GM23338 (cell line): Measurements from ENCODE around the gene KCNT1. TPM values are rescaled to one million over a fixed set of nuclear protein-coding genes. Genes with fewer than 3 reads are reported as not detected.

Experiments
- ATAC-seq: fragments of 200-7000 bp; cut with Tn5 transposase; 3 replicates; pipeline ENCODE4 v1.9.1; 2020
- DNase-seq: peaks from one replicate; pipeline ENCODE4 v3.0.0-alpha.2; 2015; ENCODE audit warnings: low spot score
- H2AFZ ChIP-seq: fragments of 200-600 bp; sonication (generic); 2 replicates; pipeline ENCODE4 v1.8.0; 2016; ENCODE audit warnings: antibody characterized with exemption, mild to moderate bottlenecking, moderate library complexity
- H3F3A ChIP-seq: fragments of 200-600 bp; sonication (generic); replicated peaks from 2 replicates; pipeline ENCODE4 v1.8.0; 2017; ENCODE audit warnings: antibody characterized with exemption, mixed run types, low read depth
- H3K27ac ChIP-seq: fragments of 200-600 bp; sonication (generic); 2 replicates; pipeline ENCODE4 v1.6.1; 2016; ENCODE audit warnings: low read depth
- H3K27me3 ChIP-seq: fragments of 200-600 bp; sonication (generic); 2 replicates; pipeline ENCODE4 v1.8.0; 2016; ENCODE audit warnings: mild to moderate bottlenecking, mixed run types, moderate library complexity; ENCODE audit not compliant: insufficient read depth
- H3K36me3 ChIP-seq: fragments of 200-600 bp; sonication (generic); 2 replicates; pipeline ENCODE4 v1.8.0; 2016; ENCODE audit warnings: mild to moderate bottlenecking; ENCODE audit not compliant: insufficient read depth
- H3K4me1 ChIP-seq: fragments of 200-600 bp; sonication (generic); 2 replicates; pipeline ENCODE4 v1.8.0; 2016; ENCODE audit warnings: mild to moderate bottlenecking, moderate library complexity; ENCODE audit not compliant: insufficient read depth
- H3K4me2 ChIP-seq: fragments of 200-600 bp; sonication (generic); 2 replicates; pipeline ENCODE4 v1.7.1; 2017; ENCODE audit warnings: mixed run types
- H3K4me3 ChIP-seq: fragments of 200-600 bp; sonication (generic); 2 replicates; pipeline ENCODE4 v1.6.1; 2016; ENCODE audit warnings: mixed run types
- H3K79me2 ChIP-seq: fragments of 200-600 bp; sonication (generic); replicated peaks from 2 replicates; pipeline ENCODE4 v1.8.0; 2017; ENCODE audit warnings: mild to moderate bottlenecking; ENCODE audit not compliant: insufficient read depth
- H3K9me2 ChIP-seq: fragments of 200-600 bp; sonication (generic); 2 replicates; pipeline ENCODE4 v1.8.0; 2017; ENCODE audit not compliant: insufficient read depth
- H4K20me1 ChIP-seq: fragments of 200-600 bp; sonication (generic); replicated peaks from 2 replicates; pipeline ENCODE4 v1.8.0; 2017; ENCODE audit warnings: mild to moderate bottlenecking; ENCODE audit not compliant: insufficient read depth
- H3K27ac Mint-ChIP-seq: 2 replicates; pipeline ENCODE4 v1.8.0; 2020; ENCODE audit warnings: inconsistent platforms, mild to moderate bottlenecking, moderate library complexity, mixed read lengths
- H3K27me3 Mint-ChIP-seq: 3 replicates; pipeline ENCODE4 v1.8.0; 2022; ENCODE audit warnings: low read depth, mild to moderate bottlenecking, moderate library complexity, mixed read lengths, inconsistent platforms; ENCODE audit not compliant: insufficient read depth, poor library complexity
- H3K36me3 Mint-ChIP-seq: 3 replicates; pipeline ENCODE4 v1.8.0; 2021; ENCODE audit warnings: low read depth, mild to moderate bottlenecking, inconsistent platforms, moderate library complexity, mixed read lengths
- H3K4me1 Mint-ChIP-seq: 3 replicates; pipeline ENCODE4 v1.8.0; 2020; ENCODE audit warnings: mild to moderate bottlenecking, inconsistent platforms, mixed read lengths
- H3K4me3 Mint-ChIP-seq: 3 replicates; pipeline ENCODE4 v1.8.0; 2021; ENCODE audit warnings: moderate library complexity, mild to moderate bottlenecking, inconsistent platforms, mixed read lengths
- H3K9me3 Mint-ChIP-seq: 3 replicates; pipeline ENCODE4 v1.8.0; 2020; ENCODE audit warnings: moderate library complexity, mild to moderate bottlenecking, inconsistent platforms, mixed read lengths
- CREB1 ChIP-seq: fragments of 250-450 bp; sonication (Bioruptor Pico); IDR thresholded peaks from 2 replicates; pipeline ENCODE4 v1.5.0; 2020; ENCODE audit warnings: low read depth, mild to moderate bottlenecking, moderate library complexity
- EZH2 ChIP-seq: fragments of 200-600 bp; sonication (generic); IDR thresholded peaks from one replicate; pipeline ENCODE4 v1.8.0; 2017; ENCODE audit warnings: antibody characterized with exemption, mild to moderate bottlenecking, low read depth; ENCODE audit not compliant: unreplicated experiment
- EZH2phosphoT487 ChIP-seq: fragments of 200-600 bp; sonication (generic); IDR thresholded peaks from one replicate; pipeline ENCODE4 v1.8.1; 2018; ENCODE audit warnings: antibody characterized with exemption; ENCODE audit not compliant: unreplicated experiment
- JUNB ChIP-seq: IDR thresholded peaks from one replicate; pipeline ENCODE4 v1.6.1; 2016; ENCODE audit warnings: antibody characterized with exemption; ENCODE audit not compliant: unreplicated experiment
- NANOG ChIP-seq: IDR thresholded peaks from 2 replicates; pipeline ENCODE4 v1.6.1; 2016; ENCODE audit warnings: antibody characterized with exemption, borderline replicate concordance
- POLR2AphosphoS5 ChIP-seq: IDR thresholded peaks from 2 replicates; pipeline ENCODE4 v1.6.1; 2016; ENCODE audit warnings: antibody characterized with exemption, low read depth
- STAT1 ChIP-seq: IDR thresholded peaks from one replicate; pipeline ENCODE4 v1.6.1; 2016; ENCODE audit warnings: antibody characterized with exemption; ENCODE audit not compliant: unreplicated experiment
- ZNF114 ChIP-seq: fragments of 250-450 bp; sonication (Bioruptor Pico); IDR thresholded peaks from 2 replicates; pipeline ENCODE4 v1.5.0; 2020; ENCODE audit warnings: mild to moderate bottlenecking, moderate library complexity
- ZNF331 ChIP-seq: fragments of 250-450 bp; sonication (Bioruptor Pico); IDR thresholded peaks from 2 replicates; pipeline ENCODE4 v1.5.0; 2020; ENCODE audit warnings: low read depth, mild to moderate bottlenecking, moderate library complexity
- polyA plus RNA-seq: library from polyadenylated mRNA; unstranded; fragments of >200 nt; fragmentation: Nextera tagmentation; extraction: Ambion mirVana; gene quantifications from 2 replicates; pipeline ENCODE4 v1.2.1, GENCODE V29; 2016
- total RNA-seq: library from RNA; depleted of rRNA; stranded (reverse); fragments of >200 nt; shearing (Covaris generic); gene quantifications from 2 replicates; pipeline ENCODE4 v1.2.3, GENCODE V29; 2014
- TF ChIP-seq, protein P1 (sequence below), 2 experiments: fragments of 200-600 bp in 1 of 2; sonication (generic) in 1 of 2; conservative IDR thresholded peaks; 2 replicates each; pipeline versions ENCODE4 v1.5.1 to v1.6.1; 2016 to 2017; ENCODE audit warnings: antibody characterized with exemption in 2 of 2, low read depth in 2 of 2, mild to moderate bottlenecking in 2 of 2, moderate library complexity in 1 of 2
- TF ChIP-seq, protein P2 (sequence below): IDR thresholded peaks from 2 replicates; pipeline ENCODE4 v1.6.1; 2016; ENCODE audit warnings: antibody characterized with exemption
- TF ChIP-seq, protein P3 (sequence below): fragments of 250-450 bp; sonication (Bioruptor Pico); IDR thresholded peaks from 2 replicates; pipeline ENCODE4 v1.5.0; 2020; ENCODE audit warnings: mild to moderate bottlenecking, moderate library complexity
- TF ChIP-seq, protein P4 (sequence below): IDR thresholded peaks from one replicate; pipeline ENCODE4 v1.6.1; 2018; ENCODE audit warnings: antibody characterized with exemption; ENCODE audit not compliant: unreplicated experiment

Gene KCNT1
- total and polyA plus RNA-seq, 2 experiments from 2014 or later, result 0.05 to 0.28 TPM

DNA sequence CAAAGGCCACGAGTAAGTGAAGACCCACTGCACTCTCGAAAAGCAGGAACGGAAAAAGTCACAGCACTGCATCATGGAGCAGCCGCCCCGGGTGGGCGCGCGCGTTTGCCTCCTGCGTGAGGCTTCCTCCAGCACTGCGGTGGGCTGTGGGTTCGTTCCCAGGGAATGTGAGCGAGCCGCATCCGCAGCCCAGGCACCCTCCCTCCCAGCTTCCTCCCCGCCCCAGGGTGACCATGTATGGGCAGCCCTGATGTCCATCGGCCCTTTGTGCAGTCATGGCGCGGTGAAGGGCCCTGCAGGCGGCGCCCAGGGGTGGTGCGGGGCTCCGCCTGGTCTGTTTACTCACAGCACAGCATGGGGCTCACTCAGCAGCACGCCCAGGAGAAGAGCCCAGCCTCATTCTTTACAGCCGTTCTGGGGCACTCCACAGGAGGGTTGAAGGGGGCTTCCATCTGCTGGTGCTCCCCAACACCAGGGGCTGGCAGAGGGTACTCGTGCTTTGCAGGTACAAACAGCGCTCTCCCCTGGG lies 32.7 kb downstream of the KCNT1 start:
- peak; percentile 18 for ATAC-seq
- H3K27me3 Mint-ChIP-seq, result peaks cover 12% of the 10 kb centered on the region

More for the DNA sequence above, 32.7 kb downstream of the KCNT1 start:
- no peaks in the 10 kb centered on the region for H3K4me1 ChIP-seq
- H3K4me3 ChIP-seq, result no peak overlapping the region
- Mint-ChIP-seq H3K9me3 (peaks cover 20% of the 10 kb centered on the region), H3K27ac (no peak overlapping the region), H3K36me3 (peaks cover 5% of the 10 kb centered on the region), H3K4me1 (peaks cover 8% of the 10 kb centered on the region), H3K4me3 (no peak overlapping the region; the same call in 2 of the 3 replicates)
- H3F3A ChIP-seq, result no peaks in the 10 kb centered on the region
- H3K4me2 ChIP-seq, result no peak overlapping the region
- no peaks in the 10 kb centered on the region; the same call in 1 of the 2 replicates for H3K27me3 ChIP-seq
- no peaks in the 10 kb centered on the region for H3K79me2 ChIP-seq
- H3K36me3 ChIP-seq, result no peaks in the 10 kb centered on the region
- no peaks in the 10 kb centered on the region for H4K20me1 ChIP-seq
- no peak overlapping the region for H3K27ac ChIP-seq
- TF ChIP-seq ZNF331 (CRISPR knock-in tag) (no peak), NANOG (no peak), CREB1 (CRISPR knock-in tag) (no peak), ZNF114 (CRISPR knock-in tag) (no peak), JUNB (no peak), EZH2 (no peak), POLR2AphosphoS5 (no peak), STAT1 (no peak), EZH2phosphoT487 (no peak)
- TF ChIP-seq, protein P1, sequence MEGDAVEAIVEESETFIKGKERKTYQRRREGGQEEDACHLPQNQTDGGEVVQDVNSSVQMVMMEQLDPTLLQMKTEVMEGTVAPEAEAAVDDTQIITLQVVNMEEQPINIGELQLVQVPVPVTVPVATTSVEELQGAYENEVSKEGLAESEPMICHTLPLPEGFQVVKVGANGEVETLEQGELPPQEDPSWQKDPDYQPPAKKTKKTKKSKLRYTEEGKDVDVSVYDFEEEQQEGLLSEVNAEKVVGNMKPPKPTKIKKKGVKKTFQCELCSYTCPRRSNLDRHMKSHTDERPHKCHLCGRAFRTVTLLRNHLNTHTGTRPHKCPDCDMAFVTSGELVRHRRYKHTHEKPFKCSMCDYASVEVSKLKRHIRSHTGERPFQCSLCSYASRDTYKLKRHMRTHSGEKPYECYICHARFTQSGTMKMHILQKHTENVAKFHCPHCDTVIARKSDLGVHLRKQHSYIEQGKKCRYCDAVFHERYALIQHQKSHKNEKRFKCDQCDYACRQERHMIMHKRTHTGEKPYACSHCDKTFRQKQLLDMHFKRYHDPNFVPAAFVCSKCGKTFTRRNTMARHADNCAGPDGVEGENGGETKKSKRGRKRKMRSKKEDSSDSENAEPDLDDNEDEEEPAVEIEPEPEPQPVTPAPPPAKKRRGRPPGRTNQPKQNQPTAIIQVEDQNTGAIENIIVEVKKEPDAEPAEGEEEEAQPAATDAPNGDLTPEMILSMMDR (conservative IDR thresholded peaks at IDR 0.05; ENCODE audit: low read depth in 2 of 2), result no peak
- TF ChIP-seq, protein P2, sequence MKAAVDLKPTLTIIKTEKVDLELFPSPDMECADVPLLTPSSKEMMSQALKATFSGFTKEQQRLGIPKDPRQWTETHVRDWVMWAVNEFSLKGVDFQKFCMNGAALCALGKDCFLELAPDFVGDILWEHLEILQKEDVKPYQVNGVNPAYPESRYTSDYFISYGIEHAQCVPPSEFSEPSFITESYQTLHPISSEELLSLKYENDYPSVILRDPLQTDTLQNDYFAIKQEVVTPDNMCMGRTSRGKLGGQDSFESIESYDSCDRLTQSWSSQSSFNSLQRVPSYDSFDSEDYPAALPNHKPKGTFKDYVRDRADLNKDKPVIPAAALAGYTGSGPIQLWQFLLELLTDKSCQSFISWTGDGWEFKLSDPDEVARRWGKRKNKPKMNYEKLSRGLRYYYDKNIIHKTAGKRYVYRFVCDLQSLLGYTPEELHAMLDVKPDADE, result no peak
- TF ChIP-seq, protein P3, sequence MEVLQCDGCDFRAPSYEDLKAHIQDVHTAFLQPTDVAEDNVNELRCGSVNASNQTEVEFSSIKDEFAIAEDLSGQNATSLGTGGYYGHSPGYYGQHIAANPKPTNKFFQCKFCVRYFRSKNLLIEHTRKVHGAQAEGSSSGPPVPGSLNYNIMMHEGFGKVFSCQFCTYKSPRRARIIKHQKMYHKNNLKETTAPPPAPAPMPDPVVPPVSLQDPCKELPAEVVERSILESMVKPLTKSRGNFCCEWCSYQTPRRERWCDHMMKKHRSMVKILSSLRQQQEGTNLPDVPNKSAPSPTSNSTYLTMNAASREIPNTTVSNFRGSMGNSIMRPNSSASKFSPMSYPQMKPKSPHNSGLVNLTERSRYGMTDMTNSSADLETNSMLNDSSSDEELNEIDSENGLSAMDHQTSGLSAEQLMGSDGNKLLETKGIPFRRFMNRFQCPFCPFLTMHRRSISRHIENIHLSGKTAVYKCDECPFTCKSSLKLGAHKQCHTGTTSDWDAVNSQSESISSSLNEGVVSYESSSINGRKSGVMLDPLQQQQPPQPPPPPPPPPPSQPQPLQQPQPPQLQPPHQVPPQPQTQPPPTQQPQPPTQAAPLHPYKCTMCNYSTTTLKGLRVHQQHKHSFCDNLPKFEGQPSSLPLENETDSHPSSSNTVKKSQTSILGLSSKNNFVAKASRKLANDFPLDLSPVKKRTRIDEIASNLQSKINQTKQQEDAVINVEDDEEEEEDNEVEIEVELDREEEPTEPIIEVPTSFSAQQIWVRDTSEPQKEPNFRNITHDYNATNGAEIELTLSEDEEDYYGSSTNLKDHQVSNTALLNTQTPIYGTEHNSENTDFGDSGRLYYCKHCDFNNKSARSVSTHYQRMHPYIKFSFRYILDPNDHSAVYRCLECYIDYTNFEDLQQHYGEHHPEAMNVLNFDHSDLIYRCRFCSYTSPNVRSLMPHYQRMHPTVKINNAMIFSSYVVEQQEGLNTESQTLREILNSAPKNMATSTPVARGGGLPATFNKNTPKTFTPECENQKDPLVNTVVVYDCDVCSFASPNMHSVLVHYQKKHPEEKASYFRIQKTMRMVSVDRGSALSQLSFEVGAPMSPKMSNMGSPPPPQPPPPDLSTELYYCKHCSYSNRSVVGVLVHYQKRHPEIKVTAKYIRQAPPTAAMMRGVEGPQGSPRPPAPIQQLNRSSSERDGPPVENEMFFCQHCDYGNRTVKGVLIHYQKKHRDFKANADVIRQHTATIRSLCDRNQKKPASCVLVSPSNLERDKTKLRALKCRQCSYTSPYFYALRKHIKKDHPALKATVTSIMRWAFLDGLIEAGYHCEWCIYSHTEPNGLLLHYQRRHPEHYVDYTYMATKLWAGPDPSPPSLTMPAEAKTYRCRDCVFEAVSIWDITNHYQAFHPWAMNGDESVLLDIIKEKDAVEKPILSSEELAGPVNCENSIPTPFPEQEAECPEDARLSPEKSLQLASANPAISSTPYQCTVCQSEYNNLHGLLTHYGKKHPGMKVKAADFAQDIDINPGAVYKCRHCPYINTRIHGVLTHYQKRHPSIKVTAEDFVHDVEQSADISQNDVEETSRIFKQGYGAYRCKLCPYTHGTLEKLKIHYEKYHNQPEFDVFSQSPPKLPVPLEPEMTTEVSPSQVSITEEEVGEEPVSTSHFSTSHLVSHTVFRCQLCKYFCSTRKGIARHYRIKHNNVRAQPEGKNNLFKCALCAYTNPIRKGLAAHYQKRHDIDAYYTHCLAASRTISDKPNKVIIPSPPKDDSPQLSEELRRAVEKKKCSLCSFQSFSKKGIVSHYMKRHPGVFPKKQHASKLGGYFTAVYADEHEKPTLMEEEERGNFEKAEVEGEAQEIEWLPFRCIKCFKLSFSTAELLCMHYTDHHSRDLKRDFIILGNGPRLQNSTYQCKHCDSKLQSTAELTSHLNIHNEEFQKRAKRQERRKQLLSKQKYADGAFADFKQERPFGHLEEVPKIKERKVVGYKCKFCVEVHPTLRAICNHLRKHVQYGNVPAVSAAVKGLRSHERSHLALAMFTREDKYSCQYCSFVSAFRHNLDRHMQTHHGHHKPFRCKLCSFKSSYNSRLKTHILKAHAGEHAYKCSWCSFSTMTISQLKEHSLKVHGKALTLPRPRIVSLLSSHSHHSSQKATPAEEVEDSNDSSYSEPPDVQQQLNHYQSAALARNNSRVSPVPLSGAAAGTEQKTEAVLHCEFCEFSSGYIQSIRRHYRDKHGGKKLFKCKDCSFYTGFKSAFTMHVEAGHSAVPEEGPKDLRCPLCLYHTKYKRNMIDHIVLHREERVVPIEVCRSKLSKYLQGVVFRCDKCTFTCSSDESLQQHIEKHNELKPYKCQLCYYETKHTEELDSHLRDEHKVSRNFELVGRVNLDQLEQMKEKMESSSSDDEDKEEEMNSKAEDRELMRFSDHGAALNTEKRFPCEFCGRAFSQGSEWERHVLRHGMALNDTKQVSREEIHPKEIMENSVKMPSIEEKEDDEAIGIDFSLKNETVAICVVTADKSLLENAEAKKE (CRISPR knock-in tag), result no peak
- TF ChIP-seq, protein P4, sequence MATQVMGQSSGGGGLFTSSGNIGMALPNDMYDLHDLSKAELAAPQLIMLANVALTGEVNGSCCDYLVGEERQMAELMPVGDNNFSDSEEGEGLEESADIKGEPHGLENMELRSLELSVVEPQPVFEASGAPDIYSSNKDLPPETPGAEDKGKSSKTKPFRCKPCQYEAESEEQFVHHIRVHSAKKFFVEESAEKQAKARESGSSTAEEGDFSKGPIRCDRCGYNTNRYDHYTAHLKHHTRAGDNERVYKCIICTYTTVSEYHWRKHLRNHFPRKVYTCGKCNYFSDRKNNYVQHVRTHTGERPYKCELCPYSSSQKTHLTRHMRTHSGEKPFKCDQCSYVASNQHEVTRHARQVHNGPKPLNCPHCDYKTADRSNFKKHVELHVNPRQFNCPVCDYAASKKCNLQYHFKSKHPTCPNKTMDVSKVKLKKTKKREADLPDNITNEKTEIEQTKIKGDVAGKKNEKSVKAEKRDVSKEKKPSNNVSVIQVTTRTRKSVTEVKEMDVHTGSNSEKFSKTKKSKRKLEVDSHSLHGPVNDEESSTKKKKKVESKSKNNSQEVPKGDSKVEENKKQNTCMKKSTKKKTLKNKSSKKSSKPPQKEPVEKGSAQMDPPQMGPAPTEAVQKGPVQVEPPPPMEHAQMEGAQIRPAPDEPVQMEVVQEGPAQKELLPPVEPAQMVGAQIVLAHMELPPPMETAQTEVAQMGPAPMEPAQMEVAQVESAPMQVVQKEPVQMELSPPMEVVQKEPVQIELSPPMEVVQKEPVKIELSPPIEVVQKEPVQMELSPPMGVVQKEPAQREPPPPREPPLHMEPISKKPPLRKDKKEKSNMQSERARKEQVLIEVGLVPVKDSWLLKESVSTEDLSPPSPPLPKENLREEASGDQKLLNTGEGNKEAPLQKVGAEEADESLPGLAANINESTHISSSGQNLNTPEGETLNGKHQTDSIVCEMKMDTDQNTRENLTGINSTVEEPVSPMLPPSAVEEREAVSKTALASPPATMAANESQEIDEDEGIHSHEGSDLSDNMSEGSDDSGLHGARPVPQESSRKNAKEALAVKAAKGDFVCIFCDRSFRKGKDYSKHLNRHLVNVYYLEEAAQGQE, result no peak
- DNase-seq, result no peak
- H3K9me2 ChIP-seq, result no peaks in the 10 kb centered on the region
- no peak overlapping the region for H2AFZ ChIP-seq
